HepG2 (cell line): Measurements from ENCODE around the gene IVL. TPM values are rescaled to one million over a fixed set of nuclear protein-coding genes. Genes with fewer than 3 reads are reported as not detected.

Source experiments
- ATAC-seq: fragments of 200-7000 bp; cut with Tn5 transposase; 3 replicates; pipeline ENCODE4 v1.9.1; 2020; ENCODE audit warnings: mild to moderate bottlenecking, moderate library complexity
- Bru-seq: library from RNA; stranded (reverse); fragments of 400-500 nt; gene quantifications from one replicate; lab custom pipeline; 2021; lab: Mats Ljungman, UMichigan
- BruChase-seq, 2 experiments: library from RNA; stranded (reverse); fragments of 400-500 nt; gene quantifications; one replicate each; lab custom pipeline; 2021; lab: Mats Ljungman, UMichigan
- BruUV-seq: library from RNA; stranded (reverse); fragments of 400-500 nt; replicated peaks from 2 replicates; lab custom pipeline; 2021; lab: Mats Ljungman, UMichigan
- CTCF ChIA-PET: fragments of 300-600 bp; formaldehyde crosslinking; extraction: SDS; loops from one replicate; lab custom pipeline; 2021; ENCODE audit warnings: low total read pairs, inconsistent platforms, low intra/inter-chr PET ratio; lab: Yijun Ruan, JAX
- POLR2A ChIA-PET: fragments of 350-600 bp; sonication (Branson Sonifier 250); formaldehyde crosslinking; loops from one replicate; lab custom pipeline; 2020; ENCODE audit warnings: antibody characterized with exemption, inconsistent platforms; lab: Yijun Ruan, JAX
- DNase-seq: peaks from one replicate; pipeline ENCODE4 v3.0.0-alpha.2; 2015; ENCODE audit warnings: low spot score
- FAIRE-seq: peaks from 3 replicates; lab custom pipeline; 2011; peaks lifted over from hg19 to GRCh38; lab: Jason Lieb, UNC
- H2AFZ ChIP-seq: one replicate; pipeline ENCODE4 v1.6.1; 2011; ENCODE audit warnings: low read length, inconsistent platforms
- H3K27ac ChIP-seq: fragments of 300-600 bp; 3 replicates; pipeline ENCODE4 v1.8.0; 2011; ENCODE audit warnings: mixed run types, mild to moderate bottlenecking, mixed read lengths, low read length, inconsistent platforms; ENCODE audit not compliant: insufficient read depth; ENCODE audit errors: extremely low read length
- H3K27me3 ChIP-seq, 2 experiments: fragments of 200-600 bp in 1 of 2; 2 replicates in 1 of 2; 3 replicates in 1 of 2; pipeline versions ENCODE4 v1.6.0 to v1.8.0; 2011; ENCODE audit warnings: low read length in 2 of 2, mild to moderate bottlenecking in 2 of 2, moderate library complexity in 2 of 2, inconsistent platforms in 1 of 2; ENCODE audit not compliant: insufficient read depth in 2 of 2, control insufficient read depth in 1 of 2
- H3K36me3 ChIP-seq, 2 experiments: fragments of 200-600 bp in 1 of 2; replicated peaks in 1 of 2; 2 replicates in 1 of 2; 3 replicates in 1 of 2; pipeline versions ENCODE4 v1.5.1 to v1.8.0; 2011; ENCODE audit warnings: low read length in 2 of 2, inconsistent platforms in 1 of 2; ENCODE audit not compliant: insufficient read depth in 2 of 2, control insufficient read depth in 1 of 2
- H3K4me1 ChIP-seq: 2 replicates; pipeline ENCODE4 v1.5.1; 2012; ENCODE audit warnings: low read length, inconsistent platforms; ENCODE audit not compliant: insufficient read depth
- H3K4me2 ChIP-seq: 2 replicates; pipeline ENCODE4 v1.6.0; 2011; ENCODE audit warnings: low read depth, low read length, inconsistent platforms
- H3K4me3 ChIP-seq, 3 experiments: fragments of 200-600 bp in 1 of 3; sonication (generic), shearing (Covaris generic) in 1 of 3; replicated peaks in 1 of 3; 2 replicates each; pipeline ENCODE4 v1.5.1; 2011 to 2016; ENCODE audit warnings: low read length in 3 of 3, inconsistent platforms in 2 of 3, low read depth in 2 of 3, mild to moderate bottlenecking in 2 of 3, control low read depth in 1 of 3, mixed read lengths in 1 of 3; ENCODE audit not compliant: insufficient read depth in 1 of 3
- H3K79me2 ChIP-seq: one replicate; pipeline ENCODE4 v1.6.1; 2011; ENCODE audit warnings: low read length, inconsistent platforms; ENCODE audit not compliant: insufficient read depth
- H3K9ac ChIP-seq: 2 replicates; pipeline ENCODE4 v1.6.0; 2011; ENCODE audit warnings: mild to moderate bottlenecking, low read depth, low read length, inconsistent platforms; ENCODE audit not compliant: insufficient read depth
- H3K9me3 ChIP-seq: 2 replicates; pipeline ENCODE4 v1.5.1; 2012; ENCODE audit warnings: mild to moderate bottlenecking, low read length
- H4K20me1 ChIP-seq: 2 replicates; pipeline ENCODE4 v1.6.0; 2011; ENCODE audit warnings: inconsistent platforms, mild to moderate bottlenecking, low read length, moderate library complexity; ENCODE audit not compliant: insufficient read depth
- ARNT2 ChIP-seq: sonication (generic); formaldehyde crosslinking; IDR thresholded peaks from 2 replicates; pipeline ENCODE4 v1.8.0; 2022; ENCODE audit warnings: mild to moderate bottlenecking, low read depth, missing genetic modification reagents, moderate library complexity
- ELF3 ChIP-seq: IDR thresholded peaks from 2 replicates; pipeline ENCODE4 v1.6.1; 2016; ENCODE audit warnings: missing genetic modification reagents, missing compliant biosample characterization
- HNRNPUL1 ChIP-seq: fragments of 200-400 bp; formaldehyde crosslinking; IDR thresholded peaks from 2 replicates; pipeline ENCODE4 v1.6.1; 2017; ENCODE audit warnings: low read depth, mild to moderate bottlenecking, low read length, moderate library complexity
- NCOA2 ChIP-seq: sonication (generic); formaldehyde crosslinking; IDR thresholded peaks from 2 replicates; pipeline ENCODE4 v1.8.0; 2022; ENCODE audit warnings: inconsistent platforms
- SP4 ChIP-seq: sonication (generic); formaldehyde crosslinking; IDR thresholded peaks from 2 replicates; pipeline ENCODE4 v1.8.1; 2023; ENCODE audit warnings: mild to moderate bottlenecking, missing genetic modification reagents
- ZNF333 ChIP-seq: sonication (generic); formaldehyde crosslinking; IDR thresholded peaks from 2 replicates; pipeline ENCODE4 v1.4.0; 2020; ENCODE audit warnings: mild to moderate bottlenecking, missing genetic modification reagents, borderline replicate concordance
- ZNF382 ChIP-seq: sonication (generic); formaldehyde crosslinking; IDR thresholded peaks from 2 replicates; pipeline ENCODE4 v1.5.0; 2020; ENCODE audit warnings: missing genetic modification reagents, mild to moderate bottlenecking, borderline replicate concordance
- WGBS: methylation state at CpG from one replicate; pipeline ENCODE4 v1.1.6; 2017; ENCODE audit warnings: low lambda C conversion rate; 5-methylcytosine and 5-hydroxymethylcytosine counted together
- in situ Hi-C: cut with HindIII; loops from 2 replicates; pipeline ENCODE4 v1.10.0; 2017; ENCODE audit warnings: low pct_unique_long_range_greater_than_20kb; ENCODE audit not compliant: extremely low pct_ligation_motif_present
- intact Hi-C: fragments of 100-400 bp; cut with micrococcal nuclease; formaldehyde crosslinking; loops from one replicate; pipeline ENCODE4 v1.10.0; 2022; ENCODE audit not compliant: unreplicated experiment
- long read RNA-seq, 2 experiments: library from RNA in 1 of 2; library from polyadenylated mRNA in 1 of 2; stranded (forward) in 1 of 2; unstranded in 1 of 2; transcript quantifications; one replicate each; pipeline ENCODE4 v2.0.0, GENCODE V29; 2019 to 2022
- polyA minus RNA-seq, 3 experiments: library from RNA; depleted of rRNA, polyadenylated mRNA; stranded (reverse); fragments of >200 nt; gene quantifications; 2 replicates each; pipeline ENCODE4 v1.2.3, GENCODE V29; 2011; ENCODE audit warnings: low replicate concordance in 1 of 3
- polyA plus RNA-seq, 8 experiments: library from polyadenylated mRNA; depleted of rRNA in 3 of 8; stranded (reverse) in 7 of 8; unstranded in 1 of 8; fragments of >200 nt; fragmentation: Illumina TruSeq in 4 of 8; extraction: Trizol in 4 of 8; gene quantifications; 2 replicates each; pipeline versions ENCODE4 v1.2.1 to v1.2.3, GENCODE V29; 2011 to 2016; ENCODE audit warnings: low read depth in 4 of 8, missing spikeins in 1 of 8, mixed read lengths in 1 of 8; ENCODE audit not compliant: insufficient read depth in 1 of 8
- total RNA-seq, 5 experiments: library from RNA; depleted of rRNA; stranded (reverse); fragments of >200 nt; fragmentation: Illumina TruSeq; extraction: Trizol; gene quantifications; 2 replicates each; pipeline ENCODE4 v1.2.3, GENCODE V29; 2016; ENCODE audit warnings: low read depth in 1 of 5
- TF ChIP-seq, protein P1 (sequence below): sonication (generic); formaldehyde crosslinking; IDR thresholded peaks from 2 replicates; pipeline ENCODE4 v1.5.1; 2020; ENCODE audit warnings: missing genetic modification reagents, mild to moderate bottlenecking, borderline replicate concordance
- TF ChIP-seq, protein P2 (sequence below): IDR thresholded peaks from 2 replicates; pipeline ENCODE4 v1.6.1; 2016; ENCODE audit warnings: low read depth, borderline replicate concordance

IVL gene, protein sequence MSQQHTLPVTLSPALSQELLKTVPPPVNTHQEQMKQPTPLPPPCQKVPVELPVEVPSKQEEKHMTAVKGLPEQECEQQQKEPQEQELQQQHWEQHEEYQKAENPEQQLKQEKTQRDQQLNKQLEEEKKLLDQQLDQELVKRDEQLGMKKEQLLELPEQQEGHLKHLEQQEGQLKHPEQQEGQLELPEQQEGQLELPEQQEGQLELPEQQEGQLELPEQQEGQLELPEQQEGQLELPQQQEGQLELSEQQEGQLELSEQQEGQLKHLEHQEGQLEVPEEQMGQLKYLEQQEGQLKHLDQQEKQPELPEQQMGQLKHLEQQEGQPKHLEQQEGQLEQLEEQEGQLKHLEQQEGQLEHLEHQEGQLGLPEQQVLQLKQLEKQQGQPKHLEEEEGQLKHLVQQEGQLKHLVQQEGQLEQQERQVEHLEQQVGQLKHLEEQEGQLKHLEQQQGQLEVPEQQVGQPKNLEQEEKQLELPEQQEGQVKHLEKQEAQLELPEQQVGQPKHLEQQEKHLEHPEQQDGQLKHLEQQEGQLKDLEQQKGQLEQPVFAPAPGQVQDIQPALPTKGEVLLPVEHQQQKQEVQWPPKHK
- total RNA-seq (2016; rRNA removed; fragmentation: Illumina TruSeq; extraction: Trizol) (not detected in 2 replicates), polyA plus RNA-seq (2011; rRNA removed) (not detected in 2 replicates), polyA minus RNA-seq (2011; rRNA and poly(A)+ RNA removed; ENCODE audit: low replicate concordance) (not detected in 2 replicates), Bru-seq, nascent RNA (not detected), BruChase-seq, experiment 1, labeled RNA remaining after a 6-hour chase (not detected), BruChase-seq, experiment 2, labeled RNA remaining after a 2-hour chase (not detected)
- total RNA-seq (2016; cell fraction: cytosol; rRNA removed; fragmentation: Illumina TruSeq; extraction: Trizol; ENCODE audit: low read depth): not detected in 2 replicates
- not detected in 2 replicates for total RNA-seq (2016; cell fraction: insoluble cytoplasmic fraction; rRNA removed; fragmentation: Illumina TruSeq; extraction: Trizol)
- not detected in 2 replicates for total RNA-seq (2016; cell fraction: membrane; rRNA removed; fragmentation: Illumina TruSeq; extraction: Trizol)
- total RNA-seq (2016; cell fraction: nucleus; rRNA removed; fragmentation: Illumina TruSeq; extraction: Trizol): not detected in 2 replicates
- polyA plus RNA-seq (2011; cell fraction: cytosol; rRNA removed): not detected in 2 replicates
- polyA plus RNA-seq (2011; cell fraction: nucleus; rRNA removed): not detected in 2 replicates
- polyA plus RNA-seq (2012): not detected in 2 replicates
- polyA plus RNA-seq (2016; cell fraction: cytosol; fragmentation: Illumina TruSeq; extraction: Trizol; ENCODE audit: low read depth): not detected in 2 replicates
- not detected in 2 replicates for polyA plus RNA-seq (2016; cell fraction: insoluble cytoplasmic fraction; fragmentation: Illumina TruSeq; extraction: Trizol; ENCODE audit: low read depth)
- not detected in 2 replicates for polyA plus RNA-seq (2016; cell fraction: membrane; fragmentation: Illumina TruSeq; extraction: Trizol; ENCODE audit: low read depth)
- not detected in 2 replicates for polyA plus RNA-seq (2016; cell fraction: nucleus; fragmentation: Illumina TruSeq; extraction: Trizol; ENCODE audit: insufficient read depth, low read depth)
- not detected in 2 replicates for polyA minus RNA-seq (2011; cell fraction: cytosol; rRNA and poly(A)+ RNA removed)
- polyA minus RNA-seq (2011; cell fraction: nucleus; rRNA and poly(A)+ RNA removed): not detected in 2 replicates
- long read RNA-seq, experiment 1: 0 reads
- long read RNA-seq, experiment 2: 0 reads

DNA sequence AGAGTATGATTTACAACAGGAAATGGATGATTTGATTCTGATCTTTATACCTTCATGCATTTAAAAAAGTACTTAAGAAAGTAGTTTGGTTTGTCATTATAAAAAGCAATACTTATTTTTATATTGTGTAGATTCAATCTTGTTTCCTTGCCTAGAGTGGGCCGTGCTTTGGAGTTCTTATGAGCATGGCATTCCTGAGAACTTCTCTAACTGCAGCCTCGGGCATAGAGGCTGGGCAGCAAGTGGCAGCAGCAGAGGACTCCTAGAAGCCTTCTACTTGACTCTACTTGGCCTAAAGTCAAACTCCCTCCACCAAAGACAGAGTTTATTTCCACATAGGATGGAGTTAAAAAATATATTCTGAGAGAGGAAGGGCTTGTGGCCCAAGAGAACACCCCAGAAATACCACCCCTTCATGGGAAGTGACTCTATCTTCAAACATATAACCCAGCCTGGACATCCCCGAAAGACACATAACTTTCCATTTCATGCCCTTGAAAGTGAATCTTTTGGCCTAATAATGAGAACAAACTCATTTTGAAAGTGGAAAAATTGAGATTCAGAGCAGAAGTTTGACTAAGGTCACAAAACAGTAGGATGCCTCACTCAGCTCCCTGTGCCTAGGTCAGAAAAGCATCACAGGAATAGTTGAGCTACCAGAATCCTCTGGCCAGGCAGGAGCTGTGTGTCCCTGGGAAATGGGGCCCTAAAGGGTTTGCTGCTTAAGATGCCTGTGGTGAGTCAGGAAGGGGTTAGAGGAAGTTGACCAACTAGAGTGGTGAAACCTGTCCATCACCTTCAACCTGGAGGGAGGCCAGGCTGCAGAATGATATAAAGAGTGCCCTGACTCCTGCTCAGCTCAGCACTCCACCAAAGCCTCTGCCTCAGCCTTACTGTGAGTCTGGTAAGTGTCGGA is at the start of gene IVL:
TSS of gene IVL (plus strand) at position 861 of the 916 bp plus-strand sequence. CDS start 1,252 bp downstream, outside the sequence.
- Histone ChIP-seq H3K27me3 (peaks cover 0 to 2% of the 10 kb centered on the region in 2 experiments; a peak in 1 of 5 replicates), H3K4me3 (no peak within 1 kb of the TSS), H3K79me2 (no peaks in the 10 kb centered on the region), H3K4me1 (no peaks in the 10 kb centered on the region), H3K27ac (no peak within 1 kb of the TSS), H4K20me1 (no peaks in the 10 kb centered on the region), H3K9ac (no peak within 1 kb of the TSS), H3K4me2 (no peak within 1 kb of the TSS), H3K36me3 (no peaks in the 10 kb centered on the region), H3K9me3 (no peaks in the 10 kb centered on the region), H2AFZ (no peak within 1 kb of the TSS)
- TF ChIP-seq ELF3 (CRISPR knock-in tag): no peak
- no peak for TF ChIP-seq NCOA2 (CRISPR knock-in tag)
- no peak for TF ChIP-seq SP4 (CRISPR knock-in tag)
- TF ChIP-seq, protein P1, sequence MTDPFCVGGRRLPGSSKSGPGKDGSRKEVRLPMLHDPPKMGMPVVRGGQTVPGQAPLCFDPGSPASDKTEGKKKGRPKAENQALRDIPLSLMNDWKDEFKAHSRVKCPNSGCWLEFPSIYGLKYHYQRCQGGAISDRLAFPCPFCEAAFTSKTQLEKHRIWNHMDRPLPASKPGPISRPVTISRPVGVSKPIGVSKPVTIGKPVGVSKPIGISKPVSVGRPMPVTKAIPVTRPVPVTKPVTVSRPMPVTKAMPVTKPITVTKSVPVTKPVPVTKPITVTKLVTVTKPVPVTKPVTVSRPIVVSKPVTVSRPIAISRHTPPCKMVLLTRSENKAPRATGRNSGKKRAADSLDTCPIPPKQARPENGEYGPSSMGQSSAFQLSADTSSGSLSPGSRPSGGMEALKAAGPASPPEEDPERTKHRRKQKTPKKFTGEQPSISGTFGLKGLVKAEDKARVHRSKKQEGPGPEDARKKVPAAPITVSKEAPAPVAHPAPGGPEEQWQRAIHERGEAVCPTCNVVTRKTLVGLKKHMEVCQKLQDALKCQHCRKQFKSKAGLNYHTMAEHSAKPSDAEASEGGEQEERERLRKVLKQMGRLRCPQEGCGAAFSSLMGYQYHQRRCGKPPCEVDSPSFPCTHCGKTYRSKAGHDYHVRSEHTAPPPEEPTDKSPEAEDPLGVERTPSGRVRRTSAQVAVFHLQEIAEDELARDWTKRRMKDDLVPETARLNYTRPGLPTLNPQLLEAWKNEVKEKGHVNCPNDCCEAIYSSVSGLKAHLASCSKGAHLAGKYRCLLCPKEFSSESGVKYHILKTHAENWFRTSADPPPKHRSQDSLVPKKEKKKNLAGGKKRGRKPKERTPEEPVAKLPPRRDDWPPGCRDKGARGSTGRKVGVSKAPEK (CRISPR knock-in tag): no peak
- TF ChIP-seq ARNT2 (CRISPR knock-in tag): no peak
- TF ChIP-seq, protein P2, sequence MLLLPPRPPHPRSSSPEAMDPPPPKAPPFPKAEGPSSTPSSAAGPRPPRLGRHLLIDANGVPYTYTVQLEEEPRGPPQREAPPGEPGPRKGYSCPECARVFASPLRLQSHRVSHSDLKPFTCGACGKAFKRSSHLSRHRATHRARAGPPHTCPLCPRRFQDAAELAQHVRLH (CRISPR knock-in tag): no peak
- no peak for TF ChIP-seq ZNF333 (CRISPR knock-in tag)
- TF ChIP-seq HNRNPUL1: no peak
- no peak for TF ChIP-seq ZNF382
- WGBS: 0% methylated on average over 4 of the region's 4 CpGs
- CTCF ChIA-PET: no interaction called here
- no TSS peak for BruUV-seq
- in situ Hi-C loops: no loop called here
- DNase-seq: no peak
- ATAC-seq: no peak
- intact Hi-C loops: no loop called here
- POLR2A ChIA-PET: no interaction called here
- no peak for FAIRE-seq
